WTC11 (cell line): ENCODE data around the gene ZSWIM9. TPM values are rescaled to one million over a fixed set of nuclear protein-coding genes. Genes with fewer than 3 reads are reported as not detected.

ENCODE experiments used
- ATAC-seq: fragments of 200-7000 bp; cut with Tn5 transposase; 2 replicates; pipeline ENCODE4 v1.10.0; 2021; ENCODE audit warnings: mild to moderate bottlenecking, moderate library complexity
- CTCF ChIA-PET: fragments of 300-600 bp; sonication (Branson Sonifier 250); formaldehyde crosslinking; loops from one replicate; lab custom pipeline; 2021; ENCODE audit warnings: antibody characterized with exemption; lab: Charles Lee
- POLR2A ChIA-PET: fragments of 350-600 bp; sonication (Branson Sonifier 250); formaldehyde crosslinking; loops from one replicate; lab custom pipeline; 2021; ENCODE audit warnings: antibody characterized with exemption; lab: Charles Lee
- DNase-seq: peaks from one replicate; pipeline ENCODE4 v3.0.0; 2021; ENCODE audit warnings: low spot score
- H3K27ac Mint-ChIP-seq: 2 replicates; pipeline ENCODE4 v1.8.0; 2021; ENCODE audit warnings: mixed read lengths
- H3K27me3 Mint-ChIP-seq: 2 replicates; pipeline ENCODE4 v1.8.0; 2021; ENCODE audit warnings: low read depth, mild to moderate bottlenecking, moderate library complexity, mixed read lengths
- H3K36me3 Mint-ChIP-seq: 2 replicates; pipeline ENCODE4 v1.8.0; 2021; ENCODE audit warnings: mixed read lengths
- H3K4me1 Mint-ChIP-seq: 2 replicates; pipeline ENCODE4 v1.8.0; 2022; ENCODE audit warnings: mixed read lengths
- H3K4me3 Mint-ChIP-seq: 2 replicates; pipeline ENCODE4 v1.8.0; 2021; ENCODE audit warnings: mild to moderate bottlenecking, moderate library complexity, mixed read lengths
- H3K9me3 Mint-ChIP-seq: 2 replicates; pipeline ENCODE4 v1.8.0; 2021; ENCODE audit warnings: mixed read lengths
- EMX1 ChIP-seq: fragments of 250-450 bp; sonication (Bioruptor Pico); IDR thresholded peaks from 2 replicates; pipeline ENCODE4 v1.8.0; 2021; ENCODE audit warnings: mild to moderate bottlenecking
- ESRRA ChIP-seq: sonication (generic); formaldehyde crosslinking; IDR thresholded peaks from 2 replicates; pipeline ENCODE4 v1.8.1; 2022; ENCODE audit warnings: mild to moderate bottlenecking, missing genetic modification reagents, borderline replicate concordance
- ETV6 ChIP-seq: sonication (generic); formaldehyde crosslinking; IDR thresholded peaks from 2 replicates; pipeline ENCODE4 v1.8.1; 2022; ENCODE audit warnings: mild to moderate bottlenecking, missing genetic modification reagents
- FOXP1 ChIP-seq: sonication (generic); formaldehyde crosslinking; IDR thresholded peaks from 2 replicates; pipeline ENCODE4 v1.8.0; 2022; ENCODE audit warnings: missing genetic modification reagents, mild to moderate bottlenecking, moderate library complexity, borderline replicate concordance
- GABPB1 ChIP-seq: sonication (generic); formaldehyde crosslinking; IDR thresholded peaks from 2 replicates; pipeline ENCODE4 v1.8.1; 2023; ENCODE audit warnings: mild to moderate bottlenecking, missing genetic modification reagents
- GRHL2 ChIP-seq: fragments of 250-450 bp; sonication (Bioruptor Pico); IDR thresholded peaks from 2 replicates; pipeline ENCODE4 v1.8.0; 2022; ENCODE audit warnings: mild to moderate bottlenecking, moderate library complexity; ENCODE audit not compliant: insufficient replicate concordance, severe bottlenecking
- HMGA2 ChIP-seq: fragments of 250-450 bp; sonication (Bioruptor Pico); IDR thresholded peaks from 2 replicates; pipeline ENCODE4 v1.4.0; 2021; ENCODE audit warnings: mild to moderate bottlenecking, moderate library complexity
- IRF2 ChIP-seq: sonication (generic); formaldehyde crosslinking; IDR thresholded peaks from 2 replicates; pipeline ENCODE4 v1.8.0; 2022; ENCODE audit warnings: low read depth, missing genetic modification reagents, borderline replicate concordance
- NFATC4 ChIP-seq: fragments of 250-450 bp; sonication (Bioruptor Pico); IDR thresholded peaks from 2 replicates; pipeline ENCODE4 v1.9.0; 2021; ENCODE audit warnings: mild to moderate bottlenecking
- OVOL2 ChIP-seq: fragments of 250-450 bp; sonication (Bioruptor Pico); IDR thresholded peaks from 2 replicates; pipeline ENCODE4 v1.9.0; 2021; ENCODE audit warnings: mild to moderate bottlenecking, borderline replicate concordance
- PRRX2 ChIP-seq: fragments of 250-450 bp; sonication (Bioruptor Pico); IDR thresholded peaks from 2 replicates; pipeline ENCODE4 v1.8.0; 2021; ENCODE audit warnings: mild to moderate bottlenecking
- TCF7 ChIP-seq: sonication (generic); formaldehyde crosslinking; IDR thresholded peaks from 2 replicates; pipeline ENCODE4 v1.8.0; 2022; ENCODE audit warnings: mild to moderate bottlenecking, low read depth, missing genetic modification reagents, moderate library complexity
- TEAD1 ChIP-seq: sonication (generic); formaldehyde crosslinking; IDR thresholded peaks from 2 replicates; pipeline ENCODE4 v1.8.0; 2022; ENCODE audit warnings: mild to moderate bottlenecking, missing genetic modification reagents
- ZNF219 ChIP-seq: sonication (generic); formaldehyde crosslinking; IDR thresholded peaks from 2 replicates; pipeline ENCODE4 v1.8.0; 2023; ENCODE audit warnings: missing genetic modification reagents, mild to moderate bottlenecking, borderline replicate concordance
- total RNA-seq: library from RNA; stranded (reverse); gene quantifications from 3 replicates; pipeline ENCODE4 v1.2.3, GENCODE V29; 2021
- TF ChIP-seq, protein P1 (sequence below): sonication (generic); formaldehyde crosslinking; conservative IDR thresholded peaks from 2 replicates; pipeline ENCODE4 v1.8.1; 2022; ENCODE audit warnings: mild to moderate bottlenecking, missing genetic modification reagents
- TF ChIP-seq, protein P2 (sequence below): fragments of 250-450 bp; sonication (Bioruptor Pico); IDR thresholded peaks from 2 replicates; pipeline ENCODE4 v1.9.0; 2021; ENCODE audit warnings: moderate library complexity, mild to moderate bottlenecking, inconsistent platforms, borderline replicate concordance
- TF ChIP-seq, protein P3 (sequence below): sonication (generic); formaldehyde crosslinking; IDR thresholded peaks from 2 replicates; pipeline ENCODE4 v1.8.1; 2022; ENCODE audit warnings: mild to moderate bottlenecking, moderate library complexity, missing genetic modification reagents
- TF ChIP-seq, protein P4 (sequence below): sonication (generic); formaldehyde crosslinking; conservative IDR thresholded peaks from 2 replicates; pipeline ENCODE4 v1.8.1; 2023; ENCODE audit warnings: mild to moderate bottlenecking, low read depth, missing genetic modification reagents, moderate library complexity
- TF ChIP-seq, protein P5 (sequence below): fragments of 250-450 bp; sonication (Bioruptor Pico); IDR thresholded peaks from 2 replicates; pipeline ENCODE4 v1.9.0; 2021; ENCODE audit warnings: mild to moderate bottlenecking, borderline replicate concordance
- TF ChIP-seq, protein P6 (sequence below): fragments of 250-450 bp; sonication (Bioruptor Pico); conservative IDR thresholded peaks from 2 replicates; pipeline ENCODE4 v1.9.0; 2021; ENCODE audit warnings: mild to moderate bottlenecking

The ZSWIM9 gene
- total RNA-seq, 1 experiment from 2014 or later = 12.8 TPM

DNA sequence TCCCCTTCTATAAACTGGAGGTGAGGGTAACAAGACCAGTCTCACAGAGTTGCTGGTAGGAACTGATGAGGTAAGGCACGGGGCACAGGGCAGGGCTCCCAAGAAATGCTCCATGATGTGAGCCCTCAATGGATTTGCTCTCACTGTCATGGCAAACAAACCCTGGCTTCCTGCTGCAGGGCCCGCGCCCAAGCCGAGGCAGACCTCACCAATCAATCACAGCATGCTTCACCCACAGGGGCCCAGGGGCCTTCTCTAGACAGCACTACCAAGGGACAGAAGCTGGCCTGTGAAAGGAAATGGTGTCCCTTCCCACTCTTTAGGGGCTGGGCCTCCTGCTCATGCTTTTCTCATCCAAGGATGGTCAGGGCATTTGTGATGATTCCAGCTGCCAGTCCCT is 33.9 kb upstream of the ZSWIM9 start:
- no peak overlapping the region for H3K4me3 Mint-ChIP-seq
- DNase-seq (no peak), ATAC-seq (no peak)
- H3K27ac Mint-ChIP-seq = no peak overlapping the region
- no peak for TF ChIP-seq EMX1 (CRISPR knock-in tag)
- TF ChIP-seq NFATC4 (CRISPR knock-in tag) = no peak
- no peak for TF ChIP-seq TEAD1 (CRISPR knock-in tag)
- TF ChIP-seq, protein P1, sequence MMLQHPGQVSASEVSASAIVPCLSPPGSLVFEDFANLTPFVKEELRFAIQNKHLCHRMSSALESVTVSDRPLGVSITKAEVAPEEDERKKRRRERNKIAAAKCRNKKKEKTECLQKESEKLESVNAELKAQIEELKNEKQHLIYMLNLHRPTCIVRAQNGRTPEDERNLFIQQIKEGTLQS (CRISPR knock-in tag) = no peak
- TF ChIP-seq, protein P2, sequence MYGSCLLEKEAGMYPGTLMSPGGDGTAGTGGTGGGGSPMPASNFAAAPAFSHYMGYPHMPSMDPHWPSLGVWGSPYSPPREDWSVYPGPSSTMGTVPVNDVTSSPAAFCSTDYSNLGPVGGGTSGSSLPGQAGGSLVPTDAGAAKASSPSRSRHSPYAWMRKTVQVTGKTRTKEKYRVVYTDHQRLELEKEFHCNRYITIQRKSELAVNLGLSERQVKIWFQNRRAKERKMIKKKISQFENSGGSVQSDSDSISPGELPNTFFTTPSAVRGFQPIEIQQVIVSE (CRISPR knock-in tag) = no peak
- TF ChIP-seq HMGA2 = no peak
- TF ChIP-seq, protein P3, sequence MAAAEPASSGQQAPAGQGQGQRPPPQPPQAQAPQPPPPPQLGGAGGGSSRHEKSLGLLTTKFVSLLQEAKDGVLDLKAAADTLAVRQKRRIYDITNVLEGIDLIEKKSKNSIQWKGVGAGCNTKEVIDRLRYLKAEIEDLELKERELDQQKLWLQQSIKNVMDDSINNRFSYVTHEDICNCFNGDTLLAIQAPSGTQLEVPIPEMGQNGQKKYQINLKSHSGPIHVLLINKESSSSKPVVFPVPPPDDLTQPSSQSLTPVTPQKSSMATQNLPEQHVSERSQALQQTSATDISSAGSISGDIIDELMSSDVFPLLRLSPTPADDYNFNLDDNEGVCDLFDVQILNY (CRISPR knock-in tag) = no peak
- TF ChIP-seq, protein P4, sequence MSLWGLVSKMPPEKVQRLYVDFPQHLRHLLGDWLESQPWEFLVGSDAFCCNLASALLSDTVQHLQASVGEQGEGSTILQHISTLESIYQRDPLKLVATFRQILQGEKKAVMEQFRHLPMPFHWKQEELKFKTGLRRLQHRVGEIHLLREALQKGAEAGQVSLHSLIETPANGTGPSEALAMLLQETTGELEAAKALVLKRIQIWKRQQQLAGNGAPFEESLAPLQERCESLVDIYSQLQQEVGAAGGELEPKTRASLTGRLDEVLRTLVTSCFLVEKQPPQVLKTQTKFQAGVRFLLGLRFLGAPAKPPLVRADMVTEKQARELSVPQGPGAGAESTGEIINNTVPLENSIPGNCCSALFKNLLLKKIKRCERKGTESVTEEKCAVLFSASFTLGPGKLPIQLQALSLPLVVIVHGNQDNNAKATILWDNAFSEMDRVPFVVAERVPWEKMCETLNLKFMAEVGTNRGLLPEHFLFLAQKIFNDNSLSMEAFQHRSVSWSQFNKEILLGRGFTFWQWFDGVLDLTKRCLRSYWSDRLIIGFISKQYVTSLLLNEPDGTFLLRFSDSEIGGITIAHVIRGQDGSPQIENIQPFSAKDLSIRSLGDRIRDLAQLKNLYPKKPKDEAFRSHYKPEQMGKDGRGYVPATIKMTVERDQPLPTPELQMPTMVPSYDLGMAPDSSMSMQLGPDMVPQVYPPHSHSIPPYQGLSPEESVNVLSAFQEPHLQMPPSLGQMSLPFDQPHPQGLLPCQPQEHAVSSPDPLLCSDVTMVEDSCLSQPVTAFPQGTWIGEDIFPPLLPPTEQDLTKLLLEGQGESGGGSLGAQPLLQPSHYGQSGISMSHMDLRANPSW = no peak
- no peaks in the 10 kb centered on the region for H3K4me1 Mint-ChIP-seq
- CTCF ChIA-PET = no interaction called here
- no peaks in the 10 kb centered on the region for H3K9me3 Mint-ChIP-seq
- POLR2A ChIA-PET = no interaction called here
- H3K27me3 Mint-ChIP-seq = no peaks in the 10 kb centered on the region
- H3K36me3 Mint-ChIP-seq = peaks cover 31% of the 10 kb centered on the region

DNA sequence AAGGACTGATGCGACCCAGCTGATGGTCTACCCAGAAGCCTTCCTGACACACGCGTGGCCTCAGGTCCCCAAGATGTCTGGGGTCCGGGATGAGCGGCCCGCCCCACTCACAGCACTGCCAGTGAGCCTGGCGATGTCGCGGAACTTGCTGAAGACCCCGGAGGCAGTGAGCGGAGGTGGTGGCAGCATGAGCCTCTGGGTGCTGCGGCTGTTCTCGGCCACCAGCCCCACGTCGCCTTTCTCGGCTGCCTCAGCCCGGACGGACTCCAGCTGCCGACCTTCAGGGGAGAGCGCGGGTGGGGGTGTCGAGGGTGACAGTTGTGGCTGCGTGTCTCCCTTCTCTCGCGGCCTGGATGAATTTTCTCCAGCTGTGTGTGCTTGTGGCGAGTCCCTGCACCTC is 33.1 kb upstream of the ZSWIM9 start:
- DNase-seq = no peak
- no peak for ATAC-seq
- no peaks in the 10 kb centered on the region for H3K9me3 Mint-ChIP-seq
- H3K27me3 Mint-ChIP-seq = no peaks in the 10 kb centered on the region
- CTCF ChIA-PET = interaction anchor here (0.7 kb wide), 1 partner anchor 15 kb away, joined by 3 read pairs; no protein-coding TSS in a partner anchor
- H3K36me3 Mint-ChIP-seq = peaks cover 24% of the 10 kb centered on the region
- no peak overlapping the region for H3K4me3 Mint-ChIP-seq
- no peak overlapping the region for H3K27ac Mint-ChIP-seq
- TF ChIP-seq, protein P5, sequence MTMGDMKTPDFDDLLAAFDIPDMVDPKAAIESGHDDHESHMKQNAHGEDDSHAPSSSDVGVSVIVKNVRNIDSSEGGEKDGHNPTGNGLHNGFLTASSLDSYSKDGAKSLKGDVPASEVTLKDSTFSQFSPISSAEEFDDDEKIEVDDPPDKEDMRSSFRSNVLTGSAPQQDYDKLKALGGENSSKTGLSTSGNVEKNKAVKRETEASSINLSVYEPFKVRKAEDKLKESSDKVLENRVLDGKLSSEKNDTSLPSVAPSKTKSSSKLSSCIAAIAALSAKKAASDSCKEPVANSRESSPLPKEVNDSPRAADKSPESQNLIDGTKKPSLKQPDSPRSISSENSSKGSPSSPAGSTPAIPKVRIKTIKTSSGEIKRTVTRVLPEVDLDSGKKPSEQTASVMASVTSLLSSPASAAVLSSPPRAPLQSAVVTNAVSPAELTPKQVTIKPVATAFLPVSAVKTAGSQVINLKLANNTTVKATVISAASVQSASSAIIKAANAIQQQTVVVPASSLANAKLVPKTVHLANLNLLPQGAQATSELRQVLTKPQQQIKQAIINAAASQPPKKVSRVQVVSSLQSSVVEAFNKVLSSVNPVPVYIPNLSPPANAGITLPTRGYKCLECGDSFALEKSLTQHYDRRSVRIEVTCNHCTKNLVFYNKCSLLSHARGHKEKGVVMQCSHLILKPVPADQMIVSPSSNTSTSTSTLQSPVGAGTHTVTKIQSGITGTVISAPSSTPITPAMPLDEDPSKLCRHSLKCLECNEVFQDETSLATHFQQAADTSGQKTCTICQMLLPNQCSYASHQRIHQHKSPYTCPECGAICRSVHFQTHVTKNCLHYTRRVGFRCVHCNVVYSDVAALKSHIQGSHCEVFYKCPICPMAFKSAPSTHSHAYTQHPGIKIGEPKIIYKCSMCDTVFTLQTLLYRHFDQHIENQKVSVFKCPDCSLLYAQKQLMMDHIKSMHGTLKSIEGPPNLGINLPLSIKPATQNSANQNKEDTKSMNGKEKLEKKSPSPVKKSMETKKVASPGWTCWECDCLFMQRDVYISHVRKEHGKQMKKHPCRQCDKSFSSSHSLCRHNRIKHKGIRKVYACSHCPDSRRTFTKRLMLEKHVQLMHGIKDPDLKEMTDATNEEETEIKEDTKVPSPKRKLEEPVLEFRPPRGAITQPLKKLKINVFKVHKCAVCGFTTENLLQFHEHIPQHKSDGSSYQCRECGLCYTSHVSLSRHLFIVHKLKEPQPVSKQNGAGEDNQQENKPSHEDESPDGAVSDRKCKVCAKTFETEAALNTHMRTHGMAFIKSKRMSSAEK = no peak
- TF ChIP-seq ZNF219 (CRISPR knock-in tag) (no peak), FOXP1 (CRISPR knock-in tag) (no peak)
- POLR2A ChIA-PET = no interaction called here
- no peaks in the 10 kb centered on the region for H3K4me1 Mint-ChIP-seq

DNA sequence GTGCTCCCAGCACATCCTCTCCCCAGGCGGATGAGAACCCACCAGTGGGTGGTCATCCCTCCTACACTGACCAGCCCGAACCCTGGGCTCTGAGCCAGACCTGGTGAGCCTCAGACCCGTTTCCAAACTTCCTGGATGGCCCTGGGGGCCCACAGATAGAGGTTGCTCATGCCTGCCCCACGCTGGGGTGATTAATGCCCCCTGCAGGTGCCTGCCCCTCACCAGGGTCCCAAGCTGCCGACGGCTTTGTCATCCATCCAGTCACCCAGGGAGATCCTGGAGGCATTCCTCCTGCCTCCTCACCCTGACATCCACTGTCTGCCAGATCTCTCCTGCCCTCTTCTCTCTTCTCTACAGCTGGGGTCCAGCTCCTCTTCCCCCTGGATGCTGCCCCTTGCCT is 31.4 kb upstream of the ZSWIM9 start:
- CTCF ChIA-PET = no interaction called here
- DNase-seq (no peak), ATAC-seq (no peak)
- no peaks in the 10 kb centered on the region for H3K4me1 Mint-ChIP-seq
- POLR2A ChIA-PET = no interaction called here
- peaks cover 33% of the 10 kb centered on the region for H3K36me3 Mint-ChIP-seq
- no peak overlapping the region for H3K4me3 Mint-ChIP-seq
- H3K9me3 Mint-ChIP-seq = no peaks in the 10 kb centered on the region
- H3K27ac Mint-ChIP-seq = no peak overlapping the region; the same call in 1 of the 2 replicates
- H3K27me3 Mint-ChIP-seq = no peaks in the 10 kb centered on the region
- no peak for TF ChIP-seq IRF2
- no peak for TF ChIP-seq OVOL2 (CRISPR knock-in tag)
- TF ChIP-seq ETV6 = no peak
- TF ChIP-seq GABPB1 (CRISPR knock-in tag) = no peak
- TF ChIP-seq, protein P3 (CRISPR knock-in tag) = no peak
- TF ChIP-seq ZNF219 (CRISPR knock-in tag) = no peak
- TF ChIP-seq, protein P6, sequence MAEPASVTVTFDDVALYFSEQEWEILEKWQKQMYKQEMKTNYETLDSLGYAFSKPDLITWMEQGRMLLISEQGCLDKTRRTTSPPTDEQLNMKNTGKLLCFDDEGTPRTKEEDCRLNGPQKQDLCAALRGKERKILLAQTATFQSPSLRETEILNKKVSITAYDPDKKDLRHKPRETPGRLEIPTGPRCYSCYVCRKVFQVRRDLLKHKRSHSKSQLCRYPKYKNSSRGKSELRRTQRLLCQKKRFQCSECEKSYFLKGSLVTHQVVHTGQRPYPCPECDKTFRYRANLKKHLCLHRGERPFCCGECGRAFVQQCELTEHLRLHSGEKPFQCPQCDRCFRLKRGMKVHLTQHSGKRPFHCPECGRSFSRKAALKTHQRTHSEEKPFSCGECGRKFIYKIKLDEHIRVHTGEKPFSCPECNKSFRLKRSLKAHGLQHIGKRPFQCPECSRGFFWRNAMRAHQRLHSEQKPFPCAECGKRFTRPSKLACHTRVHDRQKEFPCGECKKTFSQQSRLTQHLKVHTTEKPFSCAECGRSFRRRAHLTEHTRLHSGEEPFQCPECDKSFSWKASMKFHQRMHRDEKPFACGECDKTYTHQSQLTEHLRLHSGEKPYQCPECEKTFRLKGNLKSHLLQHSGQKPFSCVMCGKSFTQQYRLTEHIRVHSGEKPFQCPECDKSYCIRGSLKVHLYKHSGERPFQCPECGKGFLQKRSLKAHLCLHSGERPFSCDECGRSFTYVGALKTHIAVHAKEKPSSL (CRISPR knock-in tag) = no peak
- TF ChIP-seq TCF7 (CRISPR knock-in tag) = no peak
- TF ChIP-seq, protein P1 (CRISPR knock-in tag) = no peak
- TF ChIP-seq PRRX2 = no peak
- no peak for TF ChIP-seq ESRRA
- no peak for TF ChIP-seq GRHL2 (CRISPR knock-in tag)
